OCI-LY7 (cell line): Measurements from ENCODE around the gene ANKRD27. TPM values are rescaled to one million over a fixed set of nuclear protein-coding genes. Genes with fewer than 3 reads are reported as not detected.

Experiments
- BruUV-seq: library from RNA; stranded (reverse); fragments of 400-500 nt; replicated peaks from 2 replicates; lab custom pipeline; 2021; lab: Mats Ljungman, UMichigan
- CTCF ChIA-PET: fragments of 300-600 bp; sonication (Branson Sonifier 250); formaldehyde crosslinking; loops from one replicate; lab custom pipeline; 2022; ENCODE audit warnings: antibody characterized with exemption; ENCODE audit not compliant: unreplicated experiment; lab: Charles Lee
- POLR2A ChIA-PET: fragments of 300-600 bp; sonication (Branson Sonifier 250); formaldehyde crosslinking; loops from one replicate; lab custom pipeline; 2022; ENCODE audit warnings: antibody characterized with exemption; lab: Charles Lee
- DNase-seq: peaks from one replicate; pipeline ENCODE4 v3.0.0-alpha.2; 2015; ENCODE audit warnings: low spot score
- H2AFZ ChIP-seq: fragments of 200-600 bp; sonication (generic), shearing (Covaris generic); 2 replicates; pipeline ENCODE4 v1.6.1; 2014; ENCODE audit warnings: mild to moderate bottlenecking, antibody characterized with exemption, low read length, moderate library complexity
- H3K27ac ChIP-seq: fragments of 200-600 bp; sonication (generic); 2 replicates; pipeline ENCODE4 v1.5.1; 2014; ENCODE audit warnings: mixed run types, low read depth, mild to moderate bottlenecking, moderate library complexity, low read length, inconsistent platforms; ENCODE audit not compliant: poor library complexity, severe bottlenecking
- H3K36me3 ChIP-seq: fragments of 200-600 bp; sonication (generic); 2 replicates; pipeline ENCODE4 v1.6.1; 2014; ENCODE audit warnings: mild to moderate bottlenecking, antibody characterized with exemption, low read length, moderate library complexity, mixed read lengths; ENCODE audit not compliant: insufficient read depth
- H3K4me1 ChIP-seq: fragments of 200-600 bp; sonication (generic); 2 replicates; pipeline ENCODE4 v1.5.1; 2014; ENCODE audit warnings: mild to moderate bottlenecking, low read length; ENCODE audit not compliant: insufficient read depth, poor library complexity, severe bottlenecking
- H3K4me2 ChIP-seq: fragments of 200-600 bp; sonication (generic); 2 replicates; pipeline ENCODE4 v1.6.1; 2014; ENCODE audit warnings: mild to moderate bottlenecking, low read length
- H3K4me3 ChIP-seq: fragments of 200-600 bp; sonication (generic); 2 replicates; pipeline ENCODE4 v1.5.1; 2014; ENCODE audit warnings: mild to moderate bottlenecking, low read depth, low read length; ENCODE audit not compliant: poor library complexity, severe bottlenecking
- H3K79me2 ChIP-seq: fragments of 200-600 bp; sonication (generic); 2 replicates; pipeline ENCODE4 v1.6.1; 2016; ENCODE audit warnings: low read depth, mild to moderate bottlenecking, low read length, moderate library complexity, mixed read lengths; ENCODE audit not compliant: insufficient read depth
- H3K9me2 ChIP-seq: fragments of 200-600 bp; sonication (generic); 2 replicates; pipeline ENCODE4 v1.6.1; 2016; ENCODE audit warnings: mild to moderate bottlenecking, low read length, mixed read lengths; ENCODE audit not compliant: insufficient read depth
- H3K9me3 ChIP-seq: fragments of 200-600 bp; sonication (generic); 2 replicates; pipeline ENCODE4 v1.6.1; 2014; ENCODE audit warnings: mild to moderate bottlenecking, mixed run types, low read length, mixed read lengths
- H4K20me1 ChIP-seq: fragments of 200-600 bp; sonication (generic); 2 replicates; pipeline ENCODE4 v1.6.1; 2014; ENCODE audit warnings: mild to moderate bottlenecking, antibody characterized with exemption, low read length, moderate library complexity, mixed read lengths; ENCODE audit not compliant: insufficient read depth
- EZH2phosphoT487 ChIP-seq: fragments of 200-600 bp; sonication (generic); IDR thresholded peaks from 2 replicates; pipeline ENCODE4 v1.6.1; 2018; ENCODE audit warnings: low read depth, borderline replicate concordance, mild to moderate bottlenecking, mixed run types, antibody characterized with exemption, low read length, moderate library complexity, mixed read lengths
- intact Hi-C: fragments of 100-400 bp; cut with micrococcal nuclease; formaldehyde crosslinking; loops from one replicate; pipeline ENCODE4 v1.10.0; 2022; ENCODE audit not compliant: unreplicated experiment
- total RNA-seq, 2 experiments: library from RNA; depleted of rRNA in 1 of 2; stranded (reverse); fragments of >200 nt in 1 of 2; shearing (Covaris generic) in 1 of 2; gene quantifications; 2 replicates each; pipeline ENCODE4 v1.2.3, GENCODE V29; 2014 to 2022
- TF ChIP-seq, protein P1 (sequence below): fragments of 200-600 bp; sonication (generic); conservative IDR thresholded peaks from 2 replicates; pipeline ENCODE4 v1.5.1; 2014; ENCODE audit warnings: mild to moderate bottlenecking, antibody characterized with exemption, low read length, moderate library complexity, mixed read lengths

ANKRD27 gene
- total RNA-seq, 2 experiments from 2014 or later = 43.0 to 58.5 TPM

DNA sequence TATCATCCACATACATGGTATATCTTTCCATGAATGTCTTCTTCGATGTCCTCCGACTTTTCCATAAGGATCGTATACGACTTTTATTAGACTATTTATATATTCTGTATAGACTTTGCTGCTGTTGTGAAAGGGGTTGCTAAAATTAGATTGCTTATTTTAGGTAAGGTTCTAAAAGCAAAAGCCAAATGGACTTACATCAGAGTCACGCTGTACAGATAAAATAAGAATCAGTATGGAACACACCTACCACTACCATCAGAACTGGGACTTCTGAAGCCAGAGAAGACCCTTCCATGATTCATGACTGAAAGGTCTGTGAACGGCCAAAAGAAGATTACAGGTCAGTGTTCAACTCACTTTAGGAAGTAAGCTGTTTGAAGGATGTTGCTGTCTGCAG lies 8.9 kb downstream of the ANKRD27 start:
- Histone ChIP-seq H3K4me2 (no peak overlapping the region), H2AFZ (no peak overlapping the region), H3K36me3 (peaks cover 27% of the 10 kb centered on the region), H3K4me3 (no peak overlapping the region), H3K9me2 (no peaks in the 10 kb centered on the region), H3K9me3 (no peaks in the 10 kb centered on the region), H4K20me1 (peaks cover 6% of the 10 kb centered on the region; the same call in 1 of the 2 replicates), H3K79me2 (peaks cover 53% of the 10 kb centered on the region), H3K27ac (no peak overlapping the region), H3K4me1 (peaks cover 13% of the 10 kb centered on the region)
- DNase-seq = no peak
- no TSS peak for BruUV-seq
- ChIA-PET POLR2A (interaction anchor here (0.6 kb wide), 1 partner anchor 816 kb away, joined by 3 read pairs; no protein-coding TSS in a partner anchor), CTCF (interaction anchor here (0.6 kb wide), 1 partner anchor 9 kb away, joined by 3 read pairs; the partner anchor contains the start of gene ANKRD27)
- TF ChIP-seq, protein P1, sequence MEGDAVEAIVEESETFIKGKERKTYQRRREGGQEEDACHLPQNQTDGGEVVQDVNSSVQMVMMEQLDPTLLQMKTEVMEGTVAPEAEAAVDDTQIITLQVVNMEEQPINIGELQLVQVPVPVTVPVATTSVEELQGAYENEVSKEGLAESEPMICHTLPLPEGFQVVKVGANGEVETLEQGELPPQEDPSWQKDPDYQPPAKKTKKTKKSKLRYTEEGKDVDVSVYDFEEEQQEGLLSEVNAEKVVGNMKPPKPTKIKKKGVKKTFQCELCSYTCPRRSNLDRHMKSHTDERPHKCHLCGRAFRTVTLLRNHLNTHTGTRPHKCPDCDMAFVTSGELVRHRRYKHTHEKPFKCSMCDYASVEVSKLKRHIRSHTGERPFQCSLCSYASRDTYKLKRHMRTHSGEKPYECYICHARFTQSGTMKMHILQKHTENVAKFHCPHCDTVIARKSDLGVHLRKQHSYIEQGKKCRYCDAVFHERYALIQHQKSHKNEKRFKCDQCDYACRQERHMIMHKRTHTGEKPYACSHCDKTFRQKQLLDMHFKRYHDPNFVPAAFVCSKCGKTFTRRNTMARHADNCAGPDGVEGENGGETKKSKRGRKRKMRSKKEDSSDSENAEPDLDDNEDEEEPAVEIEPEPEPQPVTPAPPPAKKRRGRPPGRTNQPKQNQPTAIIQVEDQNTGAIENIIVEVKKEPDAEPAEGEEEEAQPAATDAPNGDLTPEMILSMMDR = no peak
- TF ChIP-seq EZH2phosphoT487 = no peak
- intact Hi-C loops = no loop called here

DNA sequence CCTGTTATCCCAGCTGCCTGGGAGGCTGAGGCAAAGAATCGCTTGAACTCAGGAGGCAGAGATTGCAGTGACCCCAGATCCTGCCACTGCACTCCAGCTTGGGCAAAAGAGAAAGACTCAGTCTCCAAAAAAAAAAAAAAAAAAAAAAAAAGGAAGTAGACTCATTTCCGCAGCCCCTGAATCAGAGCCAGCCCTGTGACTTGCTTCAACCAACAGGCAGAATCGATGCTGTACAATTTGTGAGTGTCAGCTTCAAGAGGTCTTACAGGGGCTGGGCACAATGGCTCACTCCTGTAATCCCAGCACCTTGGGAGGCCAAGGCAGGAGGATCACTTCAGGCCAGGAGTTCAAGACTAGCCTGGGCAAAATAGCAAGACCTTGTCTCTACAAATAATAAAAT lies 12.8 kb downstream of the ANKRD27 start:
- H3K4me2 ChIP-seq = peak overlapping the region; percentile 23; the same call in 1 of the 2 replicates
- peaks cover 32% of the 10 kb centered on the region for H3K79me2 ChIP-seq
- H3K9me2 ChIP-seq = no peaks in the 10 kb centered on the region
- H3K9me3 ChIP-seq = no peaks in the 10 kb centered on the region
- TF ChIP-seq EZH2phosphoT487 = no peak
- TF ChIP-seq, protein P1 = no peak
- no peak overlapping the region for H2AFZ ChIP-seq
- BruUV-seq = no TSS peak
- ChIA-PET CTCF (no interaction called here), POLR2A (interaction anchor here (0.7 kb wide), 2 partner anchors 109 to 505 kb away, joined by 5 to 6 read pairs; no protein-coding TSS in a partner anchor)
- peaks cover 13% of the 10 kb centered on the region for H3K4me1 ChIP-seq
- peaks cover 36% of the 10 kb centered on the region for H3K36me3 ChIP-seq
- no peak overlapping the region for H3K27ac ChIP-seq
- no peak overlapping the region for H3K4me3 ChIP-seq
- peak; percentile 46 for DNase-seq
- H4K20me1 ChIP-seq = peaks cover 6% of the 10 kb centered on the region; the same call in 1 of the 2 replicates
- intact Hi-C loops = no loop called here

DNA sequence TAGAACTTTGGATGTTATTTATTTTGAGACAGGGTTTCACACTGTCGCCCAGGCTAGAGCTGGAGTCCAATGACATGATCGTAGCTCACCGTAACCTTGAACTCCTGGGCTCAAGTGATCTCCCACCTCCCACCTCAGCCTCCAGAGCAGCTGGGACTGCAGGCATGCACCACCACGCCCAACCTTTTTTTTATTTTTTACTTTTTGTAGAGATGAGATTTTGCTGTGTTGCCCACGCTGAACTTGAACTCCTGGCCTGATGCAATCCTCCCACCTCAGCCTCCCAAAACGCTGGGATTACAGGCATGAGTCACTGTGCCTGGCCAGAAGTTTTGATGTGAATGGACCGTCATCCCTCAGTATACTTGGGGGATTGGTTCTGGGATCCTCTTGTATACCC lies 13.7 kb downstream of the ANKRD27 start:
- H3K79me2 ChIP-seq = peaks cover 30% of the 10 kb centered on the region
- POLR2A ChIA-PET = interaction anchor here (0.7 kb wide), 1 partner anchor 504 kb away, joined by 6 read pairs; no protein-coding TSS in a partner anchor

More for the DNA sequence above, 13.7 kb downstream of the ANKRD27 start:
- CTCF ChIA-PET = no interaction called here
- DNase-seq = no peak
- peaks cover 13% of the 10 kb centered on the region for H3K4me1 ChIP-seq
- no peaks in the 10 kb centered on the region for H3K9me2 ChIP-seq
- no peak overlapping the region for H2AFZ ChIP-seq
- peaks cover 33% of the 10 kb centered on the region for H3K36me3 ChIP-seq
- peaks cover 6% of the 10 kb centered on the region; the same call in 1 of the 2 replicates for H4K20me1 ChIP-seq
- H3K4me2 ChIP-seq = no peak overlapping the region
- no peak for TF ChIP-seq EZH2phosphoT487
- TF ChIP-seq, protein P1 = no peak
- no peak overlapping the region for H3K27ac ChIP-seq
- no peaks in the 10 kb centered on the region for H3K9me3 ChIP-seq
- intact Hi-C loops = no loop called here
- no peak overlapping the region for H3K4me3 ChIP-seq
- BruUV-seq = no TSS peak
